ENCODE results near the gene BPGM. TPM values are rescaled to one million over a fixed set of nuclear protein-coding genes. Genes with fewer than 3 reads are reported as not detected.
"Not testable (repeated sequence)": the region's sequence is repeated elsewhere in the genome, so short reads cannot be mapped to it uniquely, and the experiment has no call there.

Gene BPGM
- total RNA-seq, 1 experiment from 2014 or later, result 10.0 TPM

GRCh38 chr7:134662871-134663205 is 16.2 kb downstream of the BPGM start:
- ChIA-PET POLR2A (no interaction called here), RAD21 (ENCODE audit: low non-redundant PET in 1 of 2, low total read pairs in 2 of 2, uncharacterized antibody in 2 of 2, unreplicated experiment in 2 of 2) (no interaction called here), CTCF (no interaction called here)
- intact Hi-C loops (cut with micrococcal nuclease), result no loop called here
- Histone ChIP-seq H2AFZ (ENCODE audit: low read depth, low read length, poor library complexity, severe bottlenecking) (no peak overlapping the region), H3K9me3 (ENCODE audit: control insufficient read depth in 1 of 2, insufficient read depth in 1 of 2, low read depth in 1 of 2, low read length in 2 of 2) (no peaks in the 10 kb centered on the region), H3K9ac (ENCODE audit: low read length) (no peak overlapping the region), H4K20me1 (ENCODE audit: insufficient read depth) (no peaks in the 10 kb centered on the region), H3K27me3 (ENCODE audit: insufficient read depth, low read length) (no peaks in the 10 kb centered on the region), H3K79me2 (ENCODE audit: insufficient read depth, low read length) (no peaks in the 10 kb centered on the region), H3K9me2 (ENCODE audit: insufficient read depth) (no peaks in the 10 kb centered on the region), H3K4me3 (replicated peaks in 1 of 2; ENCODE audit: low read depth in 1 of 2, low read length in 2 of 2) (no peak overlapping the region), H3K27ac (ENCODE audit: low read depth, low read length) (no peak overlapping the region), H3K4me2 (ENCODE audit: low read length) (no peak overlapping the region), H3K4me1 (ENCODE audit: control insufficient read depth in 1 of 2, insufficient read depth in 2 of 2, low read length in 2 of 2) (no peaks in the 10 kb centered on the region), H3K36me3 (ENCODE audit: control insufficient read depth in 1 of 2, insufficient read depth in 2 of 2, low read length in 2 of 2) (no peaks in the 10 kb centered on the region)
- ATAC-seq (no peak), DNase-seq (ENCODE audit: low read depth, low spot score) (no peak)
- TF ChIP-seq SIN3A (IDR thresholded peaks at IDR 0.05; ENCODE audit: low read depth) (no peak), YY1 (IDR thresholded peaks at IDR 0.05; ENCODE audit: extremely low read depth, insufficient replicate concordance, low read depth, low read length) (no peak), EGR1 (IDR thresholded peaks at IDR 0.05; ENCODE audit: low read depth) (no peak), CBX3 (IDR thresholded peaks at IDR 0.05; ENCODE audit: low read depth) (no peak), MAX (IDR thresholded peaks at IDR 0.05) (no peak), POLR2A (IDR thresholded peaks at IDR 0.05; ENCODE audit: borderline replicate concordance, extremely low read depth, insufficient read depth, insufficient read length) (no peak), ELF1 (IDR thresholded peaks at IDR 0.05; ENCODE audit: borderline replicate concordance, low read depth) (no peak), ATF3 (IDR thresholded peaks at IDR 0.05) (no peak), ZNF274 (IDR thresholded peaks at IDR 0.05; ENCODE audit: low read depth, low read length) (no peak), SP1 (IDR thresholded peaks at IDR 0.05; ENCODE audit: low read depth) (no peak), JUND (IDR thresholded peaks at IDR 0.05) (no peak), ZFX (IDR thresholded peaks at IDR 0.05) (no peak), CEBPB (IDR thresholded peaks at IDR 0.05; ENCODE audit: low read depth) (no peak), POLR2AphosphoS5 (IDR thresholded peaks at IDR 0.05; ENCODE audit: low read depth, low read length) (no peak), ZBTB33 (IDR thresholded peaks at IDR 0.05; ENCODE audit: extremely low read depth, insufficient replicate concordance, low read length) (no peak), EZH2phosphoT487 (IDR thresholded peaks at IDR 0.05; ENCODE audit: borderline replicate concordance) (no peak), TCF7L2 (IDR thresholded peaks at IDR 0.05; ENCODE audit: borderline replicate concordance, extremely low read depth, insufficient read depth, insufficient read length) (no peak), REST (IDR thresholded peaks at IDR 0.05; ENCODE audit: low read depth) (no peak), SRF (IDR thresholded peaks at IDR 0.05; ENCODE audit: low read depth) (no peak)
- no TSS peak for BruUV-seq (replicated peaks)

- H3K27ac ChIP-seq (ENCODE audit: low read depth, low read length); POLR2A ChIA-PET; CTCF ChIA-PET; H3K4me3 ChIP-seq (replicated peaks in 1 of 2; ENCODE audit: low read depth in 1 of 2, low read length in 2 of 2); H3K9ac ChIP-seq (ENCODE audit: low read length); intact Hi-C loops (cut with micrococcal nuclease); ATAC-seq; H3K4me2 ChIP-seq (ENCODE audit: low read length); H3K9me2 ChIP-seq (ENCODE audit: insufficient read depth); BruUV-seq (replicated peaks); H3K9me3 ChIP-seq (ENCODE audit: control insufficient read depth in 1 of 2, insufficient read depth in 1 of 2, low read depth in 1 of 2, low read length in 2 of 2); H3K4me1 ChIP-seq (ENCODE audit: control insufficient read depth in 1 of 2, insufficient read depth in 2 of 2, low read length in 2 of 2); H3K79me2 ChIP-seq (ENCODE audit: insufficient read depth, low read length); RAD21 ChIA-PET (ENCODE audit: low non-redundant PET in 1 of 2, low total read pairs in 2 of 2, uncharacterized antibody in 2 of 2, unreplicated experiment in 2 of 2); H3K27me3 ChIP-seq (ENCODE audit: insufficient read depth, low read length); H2AFZ ChIP-seq (ENCODE audit: low read depth, low read length, poor library complexity, severe bottlenecking); H3K36me3 ChIP-seq (ENCODE audit: control insufficient read depth in 1 of 2, insufficient read depth in 2 of 2, low read length in 2 of 2); DNase-seq (ENCODE audit: low read depth, low spot score); H4K20me1 ChIP-seq (ENCODE audit: insufficient read depth): not testable (repeated sequence)
Measured at GRCh38 chr7:134665045-134665444, 18.4 kb downstream of the BPGM start.

All from HCT116 (cell line).